ENCODE measurements around the gene FLT3LG.

The FLT3LG gene

DNA sequence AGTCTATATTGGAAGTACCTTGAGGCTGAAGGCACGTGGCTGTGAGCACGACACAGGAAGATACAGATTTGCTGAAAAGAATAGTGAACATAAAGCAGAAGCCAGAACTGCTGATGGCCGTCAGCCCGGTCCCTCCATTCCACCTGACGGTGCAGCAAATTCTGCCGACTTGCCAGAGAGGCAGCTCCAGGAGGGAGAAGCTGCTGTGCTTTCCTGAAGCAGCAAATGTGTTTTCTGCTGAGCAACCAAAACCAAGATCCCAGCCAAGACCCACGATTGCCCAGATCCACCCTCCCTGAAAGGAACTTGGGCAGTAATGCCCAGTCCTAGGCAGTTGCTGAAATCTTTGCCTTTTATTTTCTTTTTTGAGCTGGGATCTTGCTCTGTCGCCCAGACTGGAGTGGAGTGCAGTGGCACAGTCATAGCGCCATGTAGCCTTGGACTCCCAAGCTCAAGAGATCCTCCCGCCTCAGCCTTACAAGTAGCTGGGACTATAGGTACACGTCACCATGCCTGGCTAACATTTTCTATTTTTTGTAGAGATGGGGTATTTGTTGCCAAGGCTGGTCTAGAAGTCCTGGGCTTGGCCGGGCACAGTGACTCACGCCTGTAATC lies 46.8 kb downstream of the FLT3LG start:
- DNase-seq, result no peak

DNA sequence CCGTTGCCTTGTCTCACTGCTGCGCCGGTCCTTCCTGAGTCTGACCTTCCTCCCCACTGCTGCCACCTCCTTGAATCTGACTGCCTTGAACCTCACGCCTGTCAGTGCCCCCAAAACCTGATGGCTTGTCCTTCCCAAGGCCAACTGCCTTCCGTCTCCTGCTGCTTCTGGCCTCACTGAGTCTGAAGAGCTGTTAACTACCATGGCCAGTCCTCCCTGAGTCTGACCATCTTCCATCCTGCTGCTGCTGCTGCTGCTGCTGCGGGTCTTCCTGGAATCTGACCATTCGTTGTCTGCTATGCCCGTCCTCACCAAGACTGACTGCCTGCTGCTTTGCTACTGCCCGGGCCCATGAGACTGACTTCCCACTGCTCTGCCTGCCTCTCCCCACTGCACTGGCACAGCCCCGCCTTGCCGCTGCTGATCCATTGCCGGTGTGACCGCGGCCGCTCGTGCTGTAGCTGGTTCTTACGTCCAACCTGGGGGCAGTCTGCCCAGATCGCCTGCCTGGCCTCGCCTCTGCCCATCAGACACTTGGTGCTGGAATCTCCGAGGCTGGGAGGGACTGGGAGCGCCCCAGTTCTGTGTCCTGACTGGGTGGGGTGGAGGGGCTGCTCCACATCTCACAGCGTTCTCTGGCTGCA lies 50.9 kb downstream of the FLT3LG start:
- DNase-seq, result no peak

DNA sequence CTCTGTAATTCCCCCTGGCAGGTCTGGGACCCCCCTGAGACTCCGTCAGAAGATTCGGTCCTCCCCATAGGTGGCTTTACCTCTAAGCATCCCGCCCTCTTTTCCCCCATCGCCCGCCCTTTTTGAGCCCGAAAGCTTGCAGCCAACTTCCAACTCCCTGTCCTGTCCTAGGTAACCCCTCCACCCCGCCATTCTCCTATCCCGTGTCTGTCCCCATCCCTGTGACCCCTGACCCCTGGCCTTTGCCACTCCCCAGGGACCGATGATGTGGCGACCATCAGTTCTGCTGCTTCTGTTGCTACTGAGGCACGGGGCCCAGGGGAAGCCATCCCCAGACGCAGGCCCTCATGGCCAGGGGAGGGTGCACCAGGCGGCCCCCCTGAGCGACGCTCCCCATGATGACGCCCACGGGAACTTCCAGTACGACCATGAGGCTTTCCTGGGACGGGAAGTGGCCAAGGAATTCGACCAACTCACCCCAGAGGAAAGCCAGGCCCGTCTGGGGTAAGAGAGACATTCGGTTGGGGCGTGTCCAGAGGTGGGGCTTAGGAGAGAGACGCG lies 54.3 kb downstream of the FLT3LG start:
- no peak for DNase-seq

DNA sequence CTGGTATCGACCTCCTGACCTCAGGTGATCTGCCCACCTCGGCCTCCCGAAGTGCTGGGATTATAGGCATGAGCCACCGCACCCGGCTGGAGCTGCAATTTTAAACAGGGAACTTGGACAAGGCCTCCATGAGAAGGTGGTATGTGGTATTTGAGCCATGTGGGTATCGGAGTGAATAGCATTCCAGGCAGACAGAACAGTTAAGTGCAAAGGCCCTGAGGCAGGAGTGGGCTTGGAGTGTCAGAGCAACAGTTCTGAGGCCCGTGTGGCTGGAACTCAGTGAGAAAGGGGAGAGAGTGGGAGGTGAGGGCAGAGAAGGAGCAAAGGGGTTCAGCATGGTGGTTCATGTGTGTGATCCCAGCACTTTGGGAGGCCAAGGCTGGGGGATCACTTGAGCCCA lies 56.7 kb downstream of the FLT3LG start:
- no peak for DNase-seq

DNA sequence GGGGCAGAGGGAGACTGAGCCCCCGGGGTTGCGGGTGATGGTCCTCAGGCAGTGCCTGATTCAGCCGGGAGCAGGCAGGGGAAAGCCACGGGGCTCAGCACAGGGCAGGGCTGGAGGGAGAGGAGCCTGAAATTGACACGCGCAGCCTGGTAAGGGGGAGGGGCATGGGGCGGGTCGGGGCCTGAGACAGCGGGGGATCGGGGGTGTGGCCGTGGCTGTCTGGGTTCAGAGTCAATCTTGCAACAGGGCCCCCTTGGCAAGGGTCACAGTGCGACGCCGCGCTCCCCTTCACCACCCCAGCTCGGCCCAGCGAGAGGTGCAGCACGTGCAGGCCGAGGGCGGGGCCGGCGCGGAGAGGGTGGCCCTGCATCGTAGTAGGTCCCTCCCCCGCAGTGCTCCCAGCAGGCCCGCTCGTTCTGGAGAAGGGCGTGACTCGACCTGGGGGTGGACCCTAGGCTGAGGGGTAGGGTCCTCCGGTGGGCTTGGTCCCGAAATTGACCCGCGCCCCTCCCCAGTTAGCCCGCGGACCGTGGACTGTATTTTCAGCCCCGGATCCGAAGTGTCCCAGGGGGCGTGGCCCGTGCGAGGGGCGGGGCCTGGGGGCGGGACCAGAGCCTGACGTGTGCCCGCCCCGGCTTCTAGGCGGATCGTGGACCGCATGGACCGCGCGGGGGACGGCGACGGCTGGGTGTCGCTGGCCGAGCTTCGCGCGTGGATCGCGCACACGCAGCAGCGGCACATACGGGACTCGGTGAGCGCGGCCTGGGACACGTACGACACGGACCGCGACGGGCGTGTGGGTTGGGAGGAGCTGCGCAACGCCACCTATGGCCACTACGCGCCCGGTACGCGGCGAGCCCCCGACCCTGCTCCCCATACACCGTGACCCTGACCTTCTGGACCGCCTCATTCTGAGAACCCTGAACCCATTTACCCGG lies 59.8 kb downstream of the FLT3LG start:
- peak; percentile 93 for DNase-seq

DNA sequence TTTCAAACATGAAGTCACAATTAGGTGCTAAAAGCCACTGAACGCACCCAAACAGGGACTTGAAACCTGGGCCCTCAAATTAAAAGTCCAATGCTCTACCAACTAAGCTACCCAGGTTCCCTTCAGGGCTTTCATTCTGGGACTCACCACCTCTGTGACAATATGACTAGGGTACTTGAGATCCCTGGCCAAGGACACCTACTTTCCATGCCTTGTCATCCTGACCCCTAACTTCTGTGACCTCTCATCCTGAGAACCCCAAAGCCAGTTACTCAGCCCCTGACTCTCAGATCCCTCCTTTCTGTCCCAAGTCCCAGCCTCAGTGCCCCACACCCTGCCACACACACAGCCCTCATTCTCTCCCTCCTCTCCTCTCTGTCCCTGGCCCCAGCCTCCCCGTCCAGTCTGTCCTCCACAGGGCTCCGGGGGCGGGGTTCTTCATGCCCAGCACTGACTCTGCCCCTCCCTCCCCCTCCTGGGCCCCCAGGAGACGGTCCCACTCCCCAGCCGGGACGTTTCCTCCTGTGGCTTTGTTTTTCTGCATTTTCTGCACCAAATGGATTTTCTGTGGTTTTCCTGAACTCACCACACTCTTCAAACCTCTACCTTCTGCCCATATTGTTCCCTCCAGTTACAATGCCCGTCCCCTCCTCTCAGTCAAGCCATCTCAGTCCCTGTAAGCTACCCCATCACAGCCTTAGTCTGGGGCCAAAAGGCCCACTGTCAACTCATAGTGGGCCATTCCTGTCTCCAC lies 60.8 kb downstream of the FLT3LG start:
- DNase-seq, result no peak

Measured in activated T-cell treated with anti-CD3 and anti-CD28 coated beads, Interleukin-2, amount 50 U/mL, for 1 hour (primary cell).